HG02571 (cell line): ENCODE results near the gene TMC7.
A peak's percentile ranks its signal among the peaks of the same experiment; 100 is the strongest.

Experiments used
- ATAC-seq: cut with Tn5 transposase; IDR thresholded peaks from one replicate; pipeline ENCODE4 v1.9.1; 2021; ENCODE audit warnings: mild to moderate bottlenecking, moderate library complexity; ENCODE audit not compliant: unreplicated experiment

The TMC7 gene

GRCh38 chr16:19021747-19022146 lies 38.0 kb downstream of the TMC7 start:
- ATAC-seq, result no peak

DNA sequence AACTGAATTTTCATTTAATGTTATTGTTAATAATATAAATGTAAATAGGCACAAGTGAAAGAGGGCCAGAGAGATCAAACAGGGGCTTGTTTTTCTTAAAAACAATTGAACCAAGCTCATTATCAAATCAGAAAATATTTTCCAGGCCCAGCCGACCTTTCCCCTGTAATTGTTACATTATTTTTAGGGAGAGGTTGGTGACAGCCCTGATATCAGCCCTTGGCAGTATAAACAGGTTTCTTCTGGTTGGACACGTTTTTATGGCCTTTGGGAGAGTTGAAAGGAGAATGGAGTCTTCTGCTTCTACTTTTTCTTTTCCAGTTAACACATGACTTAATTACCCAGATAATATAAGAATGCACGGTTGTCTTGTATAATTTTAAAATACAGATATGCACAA lies 43.7 kb downstream of the TMC7 start:
- ATAC-seq, result no peak

- ATAC-seq, result no peak
Observed at GRCh38 chr16:19029980-19030379, 46.2 kb downstream of the TMC7 start.

DNA sequence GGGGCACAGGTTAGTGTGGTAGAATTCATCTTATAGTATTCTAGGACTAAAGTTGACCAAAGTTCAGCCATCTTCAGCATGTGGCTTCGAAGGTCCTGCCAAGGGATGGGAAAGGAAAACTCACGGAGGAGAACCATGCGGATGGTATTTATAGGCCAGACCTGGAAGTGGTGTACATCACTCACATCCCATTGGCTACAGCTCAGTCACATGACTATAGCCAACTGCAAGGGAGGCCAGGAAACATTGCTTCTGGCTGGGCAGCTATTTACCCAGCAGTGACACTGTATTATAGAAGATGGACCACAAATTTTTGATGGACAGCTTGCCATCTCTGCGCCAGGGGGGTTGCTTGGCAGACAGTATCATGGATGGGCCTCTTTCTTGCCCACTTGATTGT lies 48.0 kb downstream of the TMC7 start:
- ATAC-seq, result no peak

DNA sequence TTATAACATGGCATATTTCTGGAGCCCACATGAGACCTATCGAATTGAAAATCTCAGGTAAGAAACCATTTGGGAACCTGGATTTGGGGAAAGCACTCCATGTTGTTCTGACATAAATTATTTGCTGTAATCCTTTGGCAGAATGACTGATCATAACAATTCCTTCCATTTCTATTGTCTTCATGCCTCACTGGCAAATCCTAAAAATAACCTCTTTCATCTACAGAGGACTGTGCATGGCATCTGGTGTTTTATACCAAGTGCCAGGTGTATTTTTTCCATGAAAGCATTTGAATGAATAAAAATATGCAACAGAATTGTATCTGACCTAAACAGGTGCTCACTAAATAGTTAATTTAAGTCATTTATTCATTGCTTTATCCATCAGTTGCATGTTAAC lies 50.0 kb downstream of the TMC7 start:
- no peak for ATAC-seq

- ATAC-seq, result no peak
Observed at GRCh38 chr16:19040400-19040799, 56.7 kb downstream of the TMC7 start.

DNA sequence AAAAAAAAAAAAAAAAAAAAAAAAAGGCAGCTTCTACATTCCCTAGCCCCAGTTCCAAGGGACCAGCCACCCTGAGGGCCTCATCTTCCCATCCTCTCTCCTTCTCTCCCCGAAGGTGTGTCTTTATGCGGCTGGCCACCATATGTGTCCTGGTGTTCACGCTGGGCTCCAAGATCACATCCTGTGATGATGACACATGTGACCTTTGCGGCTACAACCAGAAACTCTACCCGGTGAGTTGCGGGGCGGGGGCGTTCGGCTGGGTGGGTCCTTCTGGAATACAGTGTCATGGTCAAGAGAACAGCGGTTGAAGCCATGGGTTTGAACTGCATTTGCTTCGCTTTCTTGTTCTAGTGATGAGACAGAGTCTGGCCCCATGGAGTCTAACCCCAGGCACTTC lies 61.0 kb downstream of the TMC7 start:
- ATAC-seq, result no peak

DNA sequence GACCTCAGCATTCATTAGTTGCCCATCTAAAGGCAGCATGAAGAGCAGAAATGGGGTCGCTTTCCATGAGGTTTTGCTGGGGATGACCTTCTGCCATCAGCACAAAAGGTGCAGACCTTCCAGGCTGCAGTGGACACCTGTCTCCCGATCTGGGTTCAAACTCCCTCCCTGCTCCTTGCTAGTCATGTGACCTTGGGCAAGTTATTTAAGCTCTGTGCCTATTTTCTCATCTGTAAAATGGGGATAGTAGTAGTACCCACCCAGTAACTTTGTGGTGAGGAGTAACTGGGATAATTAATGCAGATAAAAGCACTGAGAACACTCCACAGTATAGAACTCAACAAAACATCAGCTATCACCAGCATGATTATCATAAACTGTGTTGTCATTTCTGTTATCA lies 62.3 kb downstream of the TMC7 start:
- ATAC-seq, result no peak

- no peak for ATAC-seq
Observed at GRCh38 chr16:19062706-19063105, 79.0 kb downstream of the TMC7 start.

DNA sequence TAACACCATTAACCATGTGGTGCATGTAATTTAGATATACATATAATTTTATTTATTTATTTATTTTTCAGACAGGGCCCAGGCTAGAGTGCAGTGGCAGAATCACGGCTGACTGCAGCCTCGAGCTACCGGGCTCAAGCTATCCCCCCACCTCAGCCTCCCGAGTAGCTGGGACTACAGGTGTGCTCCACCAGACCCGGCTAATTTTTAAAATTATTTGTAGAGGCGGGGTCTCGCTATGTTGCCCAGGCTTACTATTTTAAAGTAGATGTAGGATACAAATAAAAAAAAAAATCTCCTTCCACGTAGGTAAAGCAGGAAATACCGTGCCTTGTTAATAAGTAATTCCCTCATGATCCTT lies 83.2 kb downstream of the TMC7 start:
- ATAC-seq, result no peak

DNA sequence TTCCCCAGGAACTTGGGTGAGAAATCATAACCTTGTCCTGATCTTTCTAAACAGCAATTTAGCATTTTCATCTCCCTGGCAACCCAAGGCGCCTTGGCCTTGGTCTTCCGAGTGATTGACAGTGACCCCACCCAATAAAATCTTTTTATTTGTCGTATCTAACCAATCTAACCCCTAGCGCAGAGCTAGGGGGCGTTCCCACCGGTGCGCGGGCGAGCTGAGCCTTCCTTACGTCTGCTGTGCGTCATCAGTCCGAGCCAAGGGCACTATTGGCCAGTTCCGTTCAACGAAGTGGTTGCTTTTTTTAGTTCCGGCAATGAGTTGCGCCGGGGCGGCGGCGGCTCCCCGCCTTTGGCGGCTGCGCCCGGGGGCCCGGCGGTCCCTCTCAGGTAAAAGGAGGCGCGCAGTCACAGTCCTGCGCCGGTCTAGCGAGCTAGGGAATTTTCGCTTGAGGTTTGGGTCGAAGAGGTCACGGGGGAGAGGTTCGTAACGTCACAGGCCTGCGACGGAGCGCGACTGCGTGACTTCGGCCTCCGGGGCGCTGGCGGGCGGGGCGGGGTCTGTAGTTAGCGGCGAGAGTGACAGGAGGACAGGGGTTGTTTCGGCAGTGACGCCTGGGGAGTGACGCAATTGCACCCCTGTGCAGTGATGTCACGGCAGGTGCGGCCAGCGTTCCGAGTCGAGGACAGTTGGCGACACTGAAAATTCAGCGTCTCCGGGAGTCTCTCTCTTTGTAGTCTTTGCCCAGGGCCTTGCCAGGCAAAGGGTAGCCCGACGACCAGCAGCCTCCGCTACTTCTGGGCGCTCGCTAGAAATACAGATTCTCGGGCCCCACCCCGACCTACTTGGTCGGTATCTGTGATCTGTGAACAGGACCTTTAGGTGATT lies 83.9 kb downstream of the TMC7 start, which contains the start of gene COQ7:
Gene COQ7, plus strand, starts transcription at position 266 of the 888 bp plus-strand sequence. Its CDS starts 51 bp downstream, at position 317.
- ATAC-seq, result peak; percentile 90

DNA sequence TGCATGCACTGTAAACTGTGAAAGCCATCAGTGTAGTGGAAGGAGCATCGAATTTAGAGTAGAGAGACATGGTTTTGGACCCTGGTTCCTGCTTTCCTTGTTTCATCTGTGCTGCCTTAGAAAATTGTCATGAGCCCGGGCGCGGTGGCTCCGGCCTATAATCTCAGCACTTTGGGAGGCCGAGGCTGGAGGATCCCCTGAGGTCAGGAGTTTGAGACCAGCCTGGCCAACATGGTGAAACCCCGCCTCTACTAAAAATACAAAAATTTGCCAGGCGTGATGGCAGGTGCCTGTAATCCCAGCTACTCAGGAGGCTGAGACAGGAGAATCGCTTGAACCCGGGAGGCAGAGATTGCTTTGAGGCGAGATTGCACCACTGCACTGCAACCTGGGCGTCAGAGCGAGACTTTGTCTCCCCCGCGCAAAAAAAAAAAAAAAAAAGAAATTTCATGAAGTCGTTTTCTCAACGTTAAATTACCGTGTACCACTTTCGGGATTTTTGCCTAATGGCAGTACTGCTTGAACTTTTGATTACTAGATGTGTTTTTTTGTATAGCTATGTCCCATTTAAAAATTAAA lies 84.6 kb downstream of the TMC7 start:
- no peak for ATAC-seq

DNA sequence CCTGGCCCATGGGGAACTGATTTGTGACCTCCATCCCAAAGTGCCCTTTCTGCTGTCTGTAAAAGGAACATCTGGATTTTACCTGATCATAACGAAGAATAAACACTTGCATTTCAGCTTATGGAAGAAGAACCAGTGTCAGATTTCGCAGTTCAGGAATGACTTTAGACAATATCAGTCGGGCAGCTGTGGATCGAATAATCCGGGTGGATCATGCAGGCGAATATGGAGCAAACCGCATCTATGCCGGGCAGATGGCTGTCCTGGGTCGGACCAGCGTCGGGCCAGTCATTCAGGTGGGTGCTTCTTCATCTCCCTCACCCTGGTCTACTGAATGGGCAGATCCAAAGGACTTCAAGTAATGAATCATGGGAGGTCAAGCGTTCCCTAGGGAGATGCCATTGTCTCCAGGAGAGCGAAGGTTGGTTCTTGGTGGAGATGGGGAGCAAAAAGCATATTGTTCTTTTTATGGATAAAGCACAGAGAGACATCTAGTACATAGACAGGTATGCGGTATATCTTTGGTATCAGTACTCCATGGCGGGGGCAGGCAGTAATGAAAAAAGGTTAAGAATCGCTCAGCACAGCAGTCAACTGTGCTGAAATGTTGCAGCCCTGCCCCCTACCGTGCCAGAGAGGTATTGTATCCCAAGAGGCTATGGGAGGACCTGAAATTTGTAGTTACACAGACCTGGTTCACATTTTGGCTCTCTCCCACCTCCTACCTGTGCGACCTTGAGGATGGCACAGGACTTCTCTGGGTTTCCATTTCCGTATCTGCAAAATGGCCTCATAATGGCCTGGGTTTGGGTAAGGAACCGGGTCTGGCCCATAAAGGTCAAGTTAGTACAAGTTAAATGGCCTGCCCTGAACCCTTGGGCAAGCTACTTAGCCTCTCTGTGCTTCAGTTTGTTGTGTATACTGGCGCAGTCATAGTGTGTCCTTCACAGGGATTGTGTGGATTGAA lies 88.4 kb downstream of the TMC7 start:
- no peak for ATAC-seq

- ATAC-seq, result no peak
Observed at GRCh38 chr16:19073344-19073743, 89.6 kb downstream of the TMC7 start.

GRCh38 chr16:19073863-19074262 lies 90.1 kb downstream of the TMC7 start:
- ATAC-seq, result no peak

DNA sequence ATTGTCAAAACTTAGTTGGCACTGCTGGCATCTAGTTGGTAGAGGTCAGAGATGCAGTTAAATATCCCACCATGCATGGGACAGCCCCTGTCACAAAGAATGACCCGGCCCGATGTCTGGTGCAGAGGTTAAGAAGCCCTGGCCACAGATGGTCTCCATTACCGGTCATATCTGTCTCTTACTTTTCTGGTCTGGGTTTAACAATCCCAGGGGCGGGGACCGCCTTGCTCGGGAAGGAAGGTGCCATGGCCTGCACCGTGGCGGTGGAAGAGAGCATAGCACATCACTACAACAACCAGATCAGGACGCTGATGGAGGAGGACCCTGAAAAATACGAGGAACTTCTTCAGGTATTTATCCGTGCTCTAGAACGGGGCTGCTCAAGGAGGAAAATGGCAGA lies 91.8 kb downstream of the TMC7 start:
- ATAC-seq, result no peak

GRCh38 chr16:19077879-19078278 lies 94.1 kb downstream of the TMC7 start:
- ATAC-seq, result no peak

DNA sequence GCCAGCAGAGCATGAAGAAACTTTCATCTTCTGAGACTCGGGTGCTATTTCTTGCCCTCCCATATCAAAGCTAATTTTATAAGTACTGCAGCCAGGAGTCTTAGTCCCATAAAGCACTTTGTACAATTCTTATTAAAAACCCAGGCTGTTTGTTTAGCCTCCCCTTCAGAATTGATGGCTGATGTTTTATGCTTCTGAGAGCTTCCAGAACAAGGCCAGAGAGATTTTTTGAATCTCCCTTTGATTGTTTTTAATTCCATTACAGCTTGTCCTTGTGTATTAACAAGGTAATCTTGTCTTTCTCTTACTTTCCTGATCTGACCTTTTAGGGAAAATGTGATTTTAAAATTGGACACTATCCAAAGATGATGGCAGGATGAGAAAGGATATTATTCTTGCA lies 99.9 kb downstream of the TMC7 start:
- ATAC-seq, result no peak

GRCh38 chr16:19084139-19084538 lies 100.4 kb downstream of the TMC7 start:
- no peak for ATAC-seq

- ATAC-seq, result no peak
Observed at GRCh38 chr16:19084879-19085278, 101.1 kb downstream of the TMC7 start.

DNA sequence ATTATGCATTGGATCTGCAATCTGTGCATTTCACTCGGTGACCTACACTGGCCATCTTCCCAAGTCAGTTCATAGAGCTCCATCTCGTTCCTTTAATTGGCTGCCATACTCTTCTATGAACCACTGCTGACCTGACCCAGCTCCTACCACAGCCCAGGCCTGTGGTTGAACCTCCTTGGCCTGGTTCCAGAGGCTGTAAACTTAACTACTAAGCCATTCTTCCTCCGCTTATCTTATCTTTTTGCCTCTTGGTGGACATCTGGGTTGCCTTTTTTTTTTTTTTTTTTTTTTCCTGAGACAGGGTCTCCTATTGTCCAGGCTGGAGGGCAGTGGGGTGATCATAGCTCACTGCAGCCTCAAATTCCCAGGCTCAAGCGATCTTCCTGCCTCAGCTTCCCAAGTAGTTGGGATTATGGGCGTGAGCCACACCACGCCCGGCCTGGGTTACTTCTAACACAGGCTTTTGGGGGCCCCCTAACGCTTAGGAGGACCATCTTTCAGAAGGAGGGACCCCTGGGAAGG lies 102.0 kb downstream of the TMC7 start:
- ATAC-seq, result no peak
